HG02970 (cell line): ENCODE results near the gene NPY4R.
"Not testable (repeated sequence)": the region's sequence is repeated elsewhere in the genome, so short reads cannot be mapped to it uniquely, and the experiment has no call there.

Source experiments
- ATAC-seq: cut with Tn5 transposase; IDR thresholded peaks from one replicate; pipeline ENCODE4 v1.9.1; 2021; ENCODE audit warnings: mild to moderate bottlenecking, moderate library complexity, moderate number of reproducible peaks; ENCODE audit not compliant: unreplicated experiment, low FRiP score

Gene NPY4R

DNA sequence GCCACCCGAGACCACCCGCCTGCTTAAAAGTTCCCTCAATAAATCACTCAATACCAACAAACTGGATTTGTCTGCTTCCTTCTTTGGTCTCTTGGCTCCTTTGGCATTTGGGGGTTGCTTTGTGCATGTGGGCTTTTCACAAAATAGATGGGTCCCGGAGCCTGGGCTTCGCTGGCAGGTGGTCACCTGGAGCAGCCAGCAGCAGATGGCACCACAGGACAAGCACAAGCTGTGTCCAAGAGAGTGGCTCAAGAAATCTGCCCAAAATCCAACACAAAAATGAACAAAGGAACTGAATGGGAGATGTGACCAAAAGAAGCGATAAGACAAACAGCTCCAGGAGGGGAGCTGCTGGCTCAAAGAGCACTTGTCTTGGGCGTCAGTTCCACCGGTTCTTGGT, 6.2 kb downstream of the NPY4R start:
- ATAC-seq: not testable (repeated sequence)

- ATAC-seq: not testable (repeated sequence)
Measured at GRCh38 chr10:46457071-46457470, 8.7 kb downstream of the NPY4R start.

DNA sequence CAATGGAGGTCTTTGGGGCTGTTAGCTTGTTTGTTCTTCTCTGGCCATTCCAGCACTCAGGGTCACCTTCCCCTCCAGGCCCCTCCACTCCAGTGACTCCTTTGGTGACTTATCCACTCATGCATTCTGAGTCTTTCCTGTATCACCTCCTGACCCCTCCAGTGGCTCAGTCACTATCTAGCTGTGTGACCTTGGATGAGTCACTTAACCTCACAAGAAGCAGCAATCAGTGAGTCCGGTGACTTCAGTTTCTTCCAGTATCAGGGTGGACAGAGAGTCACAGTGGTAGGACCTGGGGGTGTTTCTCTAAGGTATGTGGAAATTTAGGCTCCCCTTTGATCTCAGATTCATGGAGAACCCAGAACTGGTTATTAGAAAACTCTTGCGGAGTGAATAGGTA, 9.8 kb downstream of the NPY4R start:
- ATAC-seq: not testable (repeated sequence)

- not testable (repeated sequence) for ATAC-seq
Measured at GRCh38 chr10:46451365-46451764, 14.4 kb downstream of the NPY4R start.

GRCh38 chr10:46450829-46451228, 14.9 kb downstream of the NPY4R start:
- not testable (repeated sequence) for ATAC-seq

DNA sequence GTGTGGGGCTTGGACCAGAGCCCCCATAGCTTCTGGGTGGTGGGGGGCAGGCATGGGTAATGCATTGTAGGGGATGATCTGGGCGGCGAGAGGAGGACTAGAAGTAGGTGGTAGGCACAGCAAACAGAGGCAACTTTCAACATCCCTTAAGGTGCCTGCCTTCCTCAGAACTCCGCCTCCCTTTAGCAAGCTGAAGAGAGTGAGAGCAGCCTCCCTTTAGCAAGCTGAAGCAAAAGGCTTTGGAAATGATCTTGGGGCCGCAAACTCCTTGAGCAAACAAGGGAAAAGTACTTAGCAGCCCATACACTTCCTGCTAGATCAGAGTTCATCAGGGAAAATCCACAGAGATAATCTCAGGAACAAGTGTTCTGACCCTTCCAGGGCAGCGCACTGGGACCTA, 18.3 kb downstream of the NPY4R start:
- not testable (repeated sequence) for ATAC-seq

DNA sequence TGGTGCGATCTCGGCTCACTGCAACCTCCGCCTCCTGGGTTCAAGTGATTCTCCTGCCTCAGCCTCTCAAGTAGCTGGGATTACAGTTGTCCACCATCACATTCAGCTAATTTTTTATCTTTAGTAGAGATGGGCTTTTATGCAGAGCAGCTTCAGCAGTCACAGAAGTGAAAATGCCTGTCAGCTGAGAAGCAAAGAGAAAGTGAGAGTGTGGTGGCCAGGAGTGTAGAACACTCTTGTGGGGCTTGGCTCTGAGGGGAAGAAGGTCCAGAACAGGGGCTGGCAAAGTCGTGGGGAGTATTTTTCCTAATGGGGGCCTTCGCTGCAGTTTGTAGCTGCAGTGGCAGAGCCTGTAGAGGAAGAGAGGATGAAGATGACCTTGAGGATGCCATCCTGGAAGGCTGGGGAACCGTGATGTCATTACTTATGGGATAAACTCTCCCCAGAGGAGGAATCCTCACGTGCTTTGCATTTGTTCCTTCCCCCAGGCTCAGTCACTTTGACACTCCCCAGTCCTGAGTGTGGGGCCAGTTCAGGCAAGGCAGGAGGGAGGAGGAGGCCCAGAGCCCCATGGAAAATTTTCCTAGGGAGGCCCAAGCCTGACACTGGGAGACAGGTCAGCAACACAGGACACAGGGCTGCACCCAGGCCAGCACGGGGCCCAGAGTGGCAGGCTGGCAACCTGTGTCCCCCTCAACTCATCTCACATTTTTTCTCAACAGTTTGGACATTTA, 20.2 kb downstream of the NPY4R start:
- not testable (repeated sequence) for ATAC-seq

DNA sequence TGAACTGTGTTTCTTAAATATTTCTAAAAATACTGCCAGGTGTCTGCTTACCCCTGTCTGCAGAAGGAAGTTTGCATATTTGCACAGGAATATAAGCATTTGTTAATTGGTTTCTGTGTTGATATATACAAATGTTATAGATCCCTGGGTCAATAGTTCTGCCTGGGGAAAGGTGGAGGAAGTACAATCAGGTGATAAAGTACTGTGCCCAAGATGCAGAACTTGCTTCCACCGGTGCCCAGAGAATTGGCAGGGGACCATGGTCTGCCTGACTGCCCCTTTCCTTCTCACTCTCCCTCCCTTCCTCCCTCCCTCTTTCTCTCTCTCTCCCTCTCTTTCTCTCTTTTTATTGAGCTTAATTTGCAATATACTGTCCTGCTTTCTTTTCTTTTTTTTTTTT, 22.3 kb downstream of the NPY4R start:
- not testable (repeated sequence) for ATAC-seq

DNA sequence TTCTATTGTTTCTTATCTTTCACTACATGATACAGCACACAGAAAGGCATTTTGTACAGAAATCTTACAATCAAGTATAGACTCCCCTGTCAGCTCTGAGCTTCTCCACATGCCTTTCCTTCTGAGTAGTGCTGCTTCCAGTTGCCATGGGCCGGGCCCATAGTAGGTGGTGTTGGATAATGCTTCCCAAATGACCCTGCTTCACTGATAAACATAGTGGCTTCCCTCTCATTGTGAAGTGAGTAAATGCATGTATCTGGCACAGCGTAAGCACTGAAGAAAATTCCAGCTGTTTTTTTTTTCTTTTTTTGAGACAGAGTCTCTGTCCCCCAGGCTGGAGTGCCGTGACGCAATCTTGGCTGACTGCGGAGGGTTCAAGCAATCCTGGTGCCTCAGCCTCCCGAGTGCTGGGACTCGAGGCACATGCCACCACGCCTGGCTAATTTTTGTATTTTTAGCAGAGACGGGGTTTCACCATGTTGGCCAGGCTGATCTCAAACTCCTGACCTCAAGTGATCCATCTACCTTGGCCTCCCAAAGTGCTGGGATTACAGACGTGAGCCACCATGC, 23.0 kb downstream of the NPY4R start:
- not testable (repeated sequence) for ATAC-seq

DNA sequence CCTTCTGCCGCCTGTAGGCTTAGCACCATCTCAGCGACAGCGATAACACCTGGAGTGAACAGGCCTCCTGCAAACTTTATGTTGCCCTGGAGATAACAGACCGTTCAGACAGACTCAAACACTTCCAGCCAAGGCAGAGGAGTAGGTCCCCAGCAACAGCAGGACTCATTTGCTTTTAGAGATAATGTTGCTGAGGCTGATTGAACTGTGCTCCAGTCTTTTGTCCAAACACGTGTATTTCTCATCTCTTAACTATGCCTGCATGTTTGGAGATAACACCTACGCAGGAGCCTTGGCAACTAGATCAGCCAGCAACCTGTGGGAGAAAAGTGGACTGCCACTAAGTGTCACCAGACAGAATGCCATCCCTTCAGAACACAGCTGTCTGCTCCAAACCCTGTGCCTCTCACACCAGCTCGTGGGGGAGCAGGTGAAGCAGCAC, 23.9 kb downstream of the NPY4R start:
- ATAC-seq: not testable (repeated sequence)

DNA sequence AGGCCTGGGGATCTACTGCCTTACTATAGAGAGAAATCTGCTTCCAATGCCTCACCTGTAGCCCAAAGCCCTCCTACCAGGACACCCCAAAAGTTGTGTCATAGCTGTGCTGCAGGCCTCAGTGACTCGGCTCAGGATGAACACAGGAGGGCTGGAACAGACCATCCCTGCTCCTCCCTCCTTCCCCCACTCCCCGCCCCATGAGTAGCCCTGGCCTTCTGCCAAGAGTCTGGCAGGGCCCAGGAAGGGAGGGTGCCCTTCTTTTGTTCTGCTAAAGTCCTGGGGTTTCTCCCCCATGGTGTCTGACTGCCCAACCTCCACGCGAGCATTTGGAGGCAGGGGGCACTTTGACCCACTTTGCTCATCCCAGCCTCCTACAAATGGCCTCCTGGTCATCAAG, 24.8 kb downstream of the NPY4R start:
- not testable (repeated sequence) for ATAC-seq

- ATAC-seq: not testable (repeated sequence)
Measured at GRCh38 chr10:46423550-46423949, 42.2 kb downstream of the NPY4R start.

DNA sequence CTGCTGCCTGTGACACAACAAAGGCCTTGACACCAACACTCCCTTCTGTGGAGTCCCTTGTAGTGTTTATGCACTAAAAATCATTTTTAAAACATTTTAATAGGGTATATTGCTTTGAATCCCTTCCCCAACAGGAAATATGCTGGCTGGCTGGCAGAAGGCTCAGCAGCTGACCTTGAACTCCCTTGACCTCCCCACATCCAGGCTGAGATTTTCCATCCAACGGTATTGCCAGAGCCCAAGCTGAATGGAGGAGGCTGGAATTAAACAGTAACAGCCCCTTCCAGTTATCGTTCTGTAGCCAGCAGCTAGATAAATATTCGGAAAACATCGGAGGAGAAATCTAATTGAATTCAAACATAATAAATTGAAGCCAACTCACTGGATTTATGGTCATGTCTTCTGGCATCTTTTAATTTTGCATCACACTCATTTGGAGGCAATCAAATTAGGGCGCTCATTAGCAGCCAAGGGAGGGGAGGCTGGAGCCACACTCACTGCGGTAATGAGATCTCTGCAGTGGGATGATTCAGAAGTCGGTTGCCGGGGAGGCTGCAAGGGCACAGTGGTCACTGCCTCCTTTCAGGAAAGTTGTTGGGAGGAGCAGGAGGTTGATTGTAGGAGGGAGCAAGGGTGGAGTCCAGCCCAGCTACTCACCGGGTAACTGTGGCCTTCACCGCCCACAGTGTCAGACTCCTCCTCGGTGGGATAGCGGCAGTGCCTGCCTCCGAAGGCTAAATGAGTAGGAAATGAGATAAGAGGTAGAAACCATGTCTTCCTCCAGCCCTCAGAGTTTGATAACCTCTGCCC, 46.0 kb downstream of the NPY4R start:
- ATAC-seq: not testable (repeated sequence)

GRCh38 chr10:46418283-46418682, 47.5 kb downstream of the NPY4R start:
- ATAC-seq: not testable (repeated sequence)

DNA sequence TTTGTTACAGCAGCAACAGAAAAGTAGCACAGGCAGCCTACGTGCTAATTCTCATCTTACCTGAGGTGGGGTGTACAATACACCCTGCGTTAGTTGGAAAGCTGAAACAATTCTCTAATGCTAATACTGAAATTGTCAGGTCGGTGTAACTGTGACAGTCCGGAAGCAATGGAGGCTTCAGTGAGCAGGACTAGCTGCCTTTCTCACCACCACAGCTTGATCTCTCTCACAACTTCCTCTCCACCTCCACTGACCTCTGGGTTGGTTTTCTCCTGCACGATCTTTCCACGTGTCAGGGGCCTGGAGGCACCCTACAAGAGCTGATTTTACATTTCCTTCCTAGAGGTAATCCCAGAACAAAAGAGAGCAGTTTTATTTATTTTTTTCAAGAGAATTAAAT, 50.5 kb downstream of the NPY4R start:
- not testable (repeated sequence) for ATAC-seq

GRCh38 chr10:46412665-46413064, 53.1 kb downstream of the NPY4R start:
- not testable (repeated sequence) for ATAC-seq

DNA sequence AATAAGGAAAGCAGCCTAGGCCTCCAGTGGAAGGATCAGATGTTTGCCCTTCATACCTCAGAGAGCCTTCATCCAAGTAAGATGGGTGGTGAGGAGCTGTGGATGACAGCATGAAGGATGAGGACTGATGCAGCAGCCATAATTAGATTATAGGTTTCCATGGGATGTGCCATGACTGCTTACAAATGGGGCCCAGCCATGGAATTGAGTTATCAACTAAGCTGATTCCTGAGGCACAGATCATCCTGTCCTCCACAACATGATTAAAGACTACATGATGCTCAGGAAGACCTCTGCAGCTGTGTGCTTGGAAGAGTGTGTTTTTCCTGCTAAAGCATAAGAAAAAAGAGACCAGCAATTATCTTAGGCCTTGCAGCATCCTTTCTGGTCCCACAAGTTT, 54.6 kb downstream of the NPY4R start:
- not testable (repeated sequence) for ATAC-seq
